ENCODE data around the gene PCYT1A.
"Not testable (repeated sequence)": the region's sequence is repeated elsewhere in the genome, so short reads cannot be mapped to it uniquely, and the experiment has no call there.

PCYT1A gene

GRCh38 chr3:196192524-196193051 lies 94.9 kb downstream of the PCYT1A start:
- DNase-seq (ENCODE audit: low read depth in 2 of 2) = no peak

DNA sequence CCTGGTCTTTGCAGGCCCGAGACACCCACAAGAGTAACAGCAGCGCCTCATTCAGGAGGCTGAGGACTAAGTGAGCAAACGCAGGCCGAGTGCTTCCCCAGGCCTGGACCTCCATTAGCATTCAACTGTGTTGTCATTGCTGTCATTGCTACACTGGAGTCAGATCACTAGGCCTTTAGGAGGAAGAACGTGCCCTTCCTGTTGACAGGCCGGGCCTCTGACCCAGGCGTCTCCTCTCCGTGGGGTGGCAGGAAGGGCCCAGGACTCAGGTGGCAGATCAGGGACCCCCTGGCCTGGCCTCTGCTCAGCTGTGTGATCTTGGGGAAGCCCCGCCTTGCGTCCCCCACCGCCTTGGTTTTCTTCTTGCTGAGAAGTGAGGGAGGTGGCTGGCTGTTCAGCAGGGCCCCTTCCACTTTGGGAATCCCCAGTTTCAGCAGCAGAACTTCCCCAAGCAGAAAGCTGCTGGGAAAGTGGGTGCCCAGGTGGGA lies 95.4 kb downstream of the PCYT1A start:
- DNase-seq (ENCODE audit: low read depth in 2 of 2) = no peak

DNA sequence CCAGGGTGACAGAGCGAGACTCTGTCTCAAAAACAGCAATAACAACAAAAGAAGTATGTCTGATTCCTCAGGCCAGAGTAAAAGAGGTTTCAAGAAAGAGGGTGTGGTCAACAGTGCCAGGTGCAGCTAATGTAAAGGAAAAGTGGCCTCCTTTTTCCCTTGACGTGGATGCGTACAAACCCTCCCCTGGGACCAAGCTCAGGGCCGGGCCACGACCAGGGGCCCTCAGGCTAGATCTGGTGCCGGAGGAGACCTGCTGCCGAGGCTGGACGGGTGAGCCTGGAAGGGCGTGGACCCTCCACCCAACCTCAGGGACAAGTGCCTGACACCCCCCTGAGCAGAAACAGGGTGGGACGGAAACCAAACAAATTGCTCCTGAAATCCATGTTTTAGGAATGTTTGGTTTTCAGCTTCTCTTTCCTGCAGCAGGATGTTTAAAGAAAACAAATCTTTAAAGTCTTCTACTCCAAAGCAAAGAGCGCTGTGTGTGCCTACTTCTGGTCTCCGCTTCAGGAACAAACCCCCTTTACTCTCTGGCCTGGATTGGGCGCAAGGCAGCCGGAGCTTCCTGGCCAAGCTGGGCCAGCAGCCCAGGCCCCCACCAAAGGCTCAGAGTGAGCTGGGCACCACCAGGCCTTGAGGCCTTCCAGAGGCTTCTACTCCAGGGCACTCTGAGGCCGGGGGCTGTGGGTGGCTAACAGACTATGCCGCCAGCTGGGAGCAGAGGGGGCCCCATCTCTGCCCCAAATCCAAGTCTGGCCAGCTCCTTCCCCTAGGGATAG lies 97.8 kb downstream of the PCYT1A start:
- DNase-seq (ENCODE audit: low read depth in 2 of 2) = no peak

DNA sequence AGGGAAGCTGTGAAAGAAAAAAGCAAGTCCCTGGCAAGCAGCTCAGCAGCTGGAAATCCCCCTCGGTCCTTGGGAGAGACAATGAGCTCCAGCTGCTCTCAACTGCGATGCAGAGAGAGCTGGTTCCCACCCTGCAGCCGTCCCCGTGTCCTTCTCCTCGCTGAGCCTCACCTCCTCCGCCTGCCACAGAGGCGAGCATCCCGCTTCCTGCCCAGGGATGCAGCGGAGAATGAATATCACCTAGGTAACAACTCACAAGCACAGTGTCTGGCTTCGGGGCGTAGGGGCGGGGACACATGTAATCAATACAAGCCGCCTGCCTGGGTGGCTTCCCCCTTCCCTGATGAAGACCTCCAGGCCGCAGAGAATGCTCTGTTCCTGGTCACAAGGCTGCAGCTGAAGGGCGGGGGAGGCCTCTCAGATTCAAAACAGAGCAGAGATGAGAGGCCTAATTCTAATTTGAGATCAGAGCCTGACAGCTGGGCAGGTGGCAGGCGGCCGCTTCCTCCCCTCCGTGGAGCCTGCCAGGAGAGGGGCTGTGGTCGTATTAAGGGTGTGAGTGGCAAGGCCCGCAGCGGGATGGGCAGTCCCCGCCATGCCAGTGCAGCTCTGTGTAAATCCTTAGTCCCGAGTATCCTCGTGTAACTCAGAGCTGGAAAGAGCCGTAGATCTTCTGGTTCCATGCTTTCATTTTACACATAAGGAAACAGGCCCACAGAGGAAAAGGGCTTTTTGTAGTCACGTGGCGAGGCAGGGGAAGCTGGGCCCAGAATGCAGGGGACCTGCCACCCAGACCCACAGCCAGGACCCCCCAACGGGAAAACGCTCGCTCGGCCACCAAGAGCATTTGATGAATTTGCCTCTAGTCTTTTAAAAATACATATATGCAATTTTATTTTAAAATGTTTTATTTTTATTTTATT lies 100.6 kb downstream of the PCYT1A start:
- no peak for DNase-seq (ENCODE audit: low read depth in 2 of 2)

GRCh38 chr3:196184881-196185280 lies 102.6 kb downstream of the PCYT1A start:
- no peak for DNase-seq (ENCODE audit: low read depth in 2 of 2)

GRCh38 chr3:196184169-196184432 lies 103.4 kb downstream of the PCYT1A start:
- DNase-seq (ENCODE audit: low read depth in 2 of 2) = not testable (repeated sequence)

- no peak for DNase-seq (ENCODE audit: low read depth in 2 of 2)
Observed at GRCh38 chr3:196181127-196181546, 106.4 kb downstream of the PCYT1A start.

GRCh38 chr3:196180346-196180745 lies 107.2 kb downstream of the PCYT1A start:
- DNase-seq (ENCODE audit: low read depth in 2 of 2) = no peak
